ENCODE results near the gene TXN2.

The TXN2 gene

GRCh38 chr22:36453855-36454378 is 27.5 kb downstream of the TXN2 start:
- H3K27ac ChIP-seq, result peak overlapping the region; percentile 84
- TF ChIP-seq CTCF (conservative IDR thresholded peaks at IDR 0.05), result no peak

- H3K27ac ChIP-seq, result peak overlapping the region; percentile 84
Observed at GRCh38 chr22:36452978-36453607, 28.3 kb downstream of the TXN2 start.

GRCh38 chr22:36452250-36452977 is 29.0 kb downstream of the TXN2 start:
- TF ChIP-seq CTCF (conservative IDR thresholded peaks at IDR 0.05), result no peak
- H3K27ac ChIP-seq, result peak overlapping the region; percentile 84

- peak overlapping the region; percentile 84; the same call in 1 of the 2 replicates for H3K27ac ChIP-seq
Observed at GRCh38 chr22:36450923-36451322, 30.5 kb downstream of the TXN2 start.

DNA sequence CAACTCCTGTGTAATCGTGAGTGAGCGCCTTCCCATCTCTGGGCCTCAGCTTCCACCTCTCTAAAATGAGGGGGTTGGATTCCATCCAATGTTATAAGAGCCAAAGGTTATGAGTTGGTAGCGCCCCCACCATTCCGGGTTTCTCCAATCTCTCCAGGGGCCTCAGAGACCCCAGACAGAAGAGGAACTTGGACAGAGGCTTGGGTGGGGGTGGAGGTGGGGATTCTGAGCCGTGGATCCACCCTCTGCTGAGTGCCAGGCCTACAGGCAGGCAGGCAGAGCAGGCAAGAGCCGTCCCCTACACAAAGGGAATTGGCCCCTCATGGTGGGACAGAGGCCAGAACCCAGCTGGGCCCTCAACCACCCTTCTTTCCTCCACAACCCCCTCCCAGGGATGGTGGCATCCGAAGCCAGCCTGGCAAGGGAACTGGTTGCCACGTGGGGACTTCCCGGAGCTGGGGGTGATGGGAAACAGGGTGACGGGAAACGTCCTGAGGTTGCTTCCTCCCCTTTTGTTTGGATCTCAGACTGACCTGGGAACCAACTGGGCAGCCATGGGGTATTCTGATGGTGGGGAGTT is 31.8 kb downstream of the TXN2 start:
- no peak for TF ChIP-seq CTCF (conservative IDR thresholded peaks at IDR 0.05)
- H3K27ac ChIP-seq, result no peak overlapping the region

DNA sequence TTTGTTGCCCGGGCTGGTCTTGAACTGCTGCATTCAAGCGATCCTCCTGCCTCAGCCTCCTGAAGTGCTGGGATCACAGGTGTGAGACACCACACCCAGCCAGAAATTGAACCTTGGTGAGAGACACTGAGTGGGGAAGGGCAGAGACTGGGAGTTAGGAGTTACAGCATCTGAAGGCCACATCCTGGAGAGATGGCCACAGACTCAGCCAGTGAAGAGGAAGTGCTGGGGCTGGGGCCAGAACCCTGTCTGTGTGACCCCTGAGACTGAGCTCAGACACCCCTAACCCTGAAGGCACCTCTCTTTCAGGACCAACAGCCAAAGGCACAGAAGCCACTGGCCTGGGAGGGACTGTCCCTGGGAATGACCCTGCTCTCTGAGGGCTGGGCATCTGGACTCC is 33.8 kb downstream of the TXN2 start:
- TF ChIP-seq CTCF (conservative IDR thresholded peaks at IDR 0.05), result no peak
- no peak overlapping the region for H3K27ac ChIP-seq

GRCh38 chr22:36445158-36445668 is 36.2 kb downstream of the TXN2 start:
- H3K27ac ChIP-seq, result peak overlapping the region; percentile 63
- no peak for TF ChIP-seq CTCF (conservative IDR thresholded peaks at IDR 0.05)

DNA sequence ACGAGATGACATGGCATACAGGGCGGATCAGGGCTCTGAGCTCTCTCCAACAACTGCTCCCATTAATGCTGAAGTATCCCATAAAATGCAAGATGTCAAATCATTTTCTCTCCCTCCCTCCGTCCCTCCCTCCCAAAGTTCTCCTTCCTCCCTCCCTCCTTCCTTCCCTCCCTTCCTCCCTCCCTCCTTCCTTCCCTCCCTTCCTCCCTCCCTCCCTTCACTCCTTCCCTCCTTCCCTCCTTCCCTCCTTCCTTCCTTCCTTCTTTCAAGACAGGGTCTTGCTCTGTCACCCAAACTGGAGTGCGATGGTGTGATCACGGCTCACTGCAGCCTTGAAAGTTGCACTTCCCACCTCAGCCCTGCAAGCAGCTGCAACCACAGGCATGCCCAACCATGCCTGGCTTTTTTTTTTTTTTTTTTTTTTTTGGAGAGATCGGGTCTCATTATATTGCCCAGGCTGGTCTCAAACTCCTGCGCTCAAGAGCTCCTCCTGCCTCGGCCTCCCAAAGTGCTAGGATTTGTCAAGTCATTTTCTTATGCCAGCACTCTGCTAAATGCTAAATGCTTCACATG is 38.2 kb downstream of the TXN2 start:
- no peak overlapping the region for H3K27ac ChIP-seq
- TF ChIP-seq CTCF (conservative IDR thresholded peaks at IDR 0.05), result no peak

Measured in VCaP (cell line).